Activated CD4-positive, alpha-beta memory T cell treated with anti-CD3 and anti-CD28 coated beads, Interleukin-2, amount 10 ng/mL, durations not matched to agents 7 days and 5 days (primary cell): ENCODE data around the gene COL20A1. TPM values are rescaled to one million over a fixed set of nuclear protein-coding genes. Genes with fewer than 3 reads are reported as not detected.

Experiments
- CTCF ChIA-PET: fragments of 350-600 bp; sonication (Branson Sonifier 250); formaldehyde crosslinking; loops from one replicate; lab custom pipeline; 2021; ENCODE audit warnings: antibody characterized with exemption, inconsistent platforms; lab: Charles Lee
- POLR2A ChIA-PET: fragments of 350-600 bp; sonication (Branson Sonifier 250); formaldehyde crosslinking; loops from one replicate; lab custom pipeline; 2021; ENCODE audit warnings: antibody characterized with exemption; lab: Charles Lee
- DNase-seq: peaks from one replicate; pipeline ENCODE4 v3.0.0-alpha.2; 2020
- H3K27ac Mint-ChIP-seq: one replicate; pipeline ENCODE4 v1.8.0; 2021; ENCODE audit warnings: mild to moderate bottlenecking, mixed read lengths
- H3K27me3 Mint-ChIP-seq: one replicate; pipeline ENCODE4 v1.8.0; 2021; ENCODE audit warnings: mixed read lengths
- H3K36me3 Mint-ChIP-seq: one replicate; pipeline ENCODE4 v1.8.0; 2021; ENCODE audit warnings: low read depth, mixed read lengths
- H3K4me1 Mint-ChIP-seq: one replicate; pipeline ENCODE4 v1.8.0; 2021; ENCODE audit warnings: mixed read lengths
- H3K4me3 Mint-ChIP-seq: one replicate; pipeline ENCODE4 v1.8.0; 2021; ENCODE audit warnings: mild to moderate bottlenecking, mixed read lengths
- H3K9me3 Mint-ChIP-seq: one replicate; pipeline ENCODE4 v1.8.0; 2021; ENCODE audit warnings: mixed read lengths
- total RNA-seq, 2 experiments: library from RNA; stranded (reverse); gene quantifications; one replicate each; pipeline ENCODE4 v1.2.3, GENCODE V29; 2021

COL20A1 gene
- total RNA-seq, 2 experiments from 2014 or later, result not detected

- H3K4me1 Mint-ChIP-seq, result no peaks in the 10 kb centered on the region
Measured at GRCh38 chr20:63320616-63321147, 27.7 kb downstream of the COL20A1 start.

DNA sequence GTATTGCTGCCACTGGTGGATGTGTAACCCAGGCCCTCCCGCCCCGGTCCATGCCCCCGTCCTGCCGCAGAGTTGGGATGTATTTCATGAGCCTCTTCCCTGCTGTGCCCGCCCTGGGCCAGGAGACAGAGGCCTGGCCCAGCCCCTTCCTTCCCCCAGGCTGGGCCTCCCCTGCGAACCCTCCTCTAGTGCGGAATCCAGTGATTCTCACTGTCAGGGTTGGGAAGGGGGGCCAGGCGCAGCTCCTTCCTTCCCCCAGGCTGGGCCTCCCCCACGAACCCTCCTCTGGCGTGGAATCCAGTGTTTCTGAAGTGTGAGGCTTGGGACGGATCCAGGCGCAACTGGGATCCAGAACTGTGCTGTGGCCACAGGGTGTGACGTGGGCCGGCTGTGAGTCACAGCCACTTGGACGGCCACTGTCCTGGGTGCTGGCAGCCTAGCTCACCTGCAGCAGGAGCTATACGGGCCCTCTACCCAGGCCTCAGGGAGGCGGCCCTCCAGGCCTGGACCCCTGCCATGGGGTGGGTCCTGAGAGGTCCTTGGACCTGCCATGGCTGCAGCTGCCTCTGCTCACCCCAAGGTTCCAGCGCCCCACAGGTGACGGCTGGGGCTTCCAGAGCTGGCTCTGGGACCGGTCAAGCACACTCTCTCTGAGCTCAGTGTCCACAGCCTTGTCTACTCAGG, 28.3 kb downstream of the COL20A1 start:
- Mint-ChIP-seq H3K4me1 (no peaks in the 10 kb centered on the region), H3K27ac (no peak overlapping the region), H3K4me3 (no peak overlapping the region), H3K36me3 (no peaks in the 10 kb centered on the region), H3K9me3 (no peaks in the 10 kb centered on the region), H3K27me3 (peaks cover 15% of the 10 kb centered on the region)
- DNase-seq, result no peak
- ChIA-PET POLR2A (no interaction called here), CTCF (no interaction called here)

More at GRCh38 chr20:63320616-63321147, 27.7 kb downstream of the COL20A1 start:
- no peaks in the 10 kb centered on the region for H3K36me3 Mint-ChIP-seq
- no peak for DNase-seq
- H3K27me3 Mint-ChIP-seq, result peaks cover 15% of the 10 kb centered on the region
- ChIA-PET CTCF (no interaction called here), POLR2A (no interaction called here)
- no peak overlapping the region for H3K27ac Mint-ChIP-seq
- no peak overlapping the region for H3K4me3 Mint-ChIP-seq
- H3K9me3 Mint-ChIP-seq, result no peaks in the 10 kb centered on the region

GRCh38 chr20:63322146-63322932, 29.4 kb downstream of the COL20A1 start:
- Mint-ChIP-seq H3K4me3 (no peak overlapping the region), H3K4me1 (peaks cover 2% of the 10 kb centered on the region), H3K36me3 (no peaks in the 10 kb centered on the region), H3K27me3 (peaks cover 15% of the 10 kb centered on the region), H3K9me3 (peaks cover 3% of the 10 kb centered on the region), H3K27ac (no peak overlapping the region)
- ChIA-PET POLR2A (no interaction called here), CTCF (no interaction called here)
- no peak for DNase-seq

GRCh38 chr20:63322933-63323273, 29.9 kb downstream of the COL20A1 start:
- Mint-ChIP-seq H3K9me3 (peaks cover 3% of the 10 kb centered on the region), H3K27me3 (peaks cover 15% of the 10 kb centered on the region), H3K4me3 (no peak overlapping the region), H3K4me1 (peaks cover 2% of the 10 kb centered on the region), H3K27ac (no peak overlapping the region), H3K36me3 (no peaks in the 10 kb centered on the region)
- ChIA-PET POLR2A (no interaction called here), CTCF (no interaction called here)
- DNase-seq, result no peak

GRCh38 chr20:63323357-63323981, 30.5 kb downstream of the COL20A1 start:
- CTCF ChIA-PET, result no interaction called here
- Mint-ChIP-seq H3K9me3 (peaks cover 3% of the 10 kb centered on the region), H3K36me3 (no peaks in the 10 kb centered on the region), H3K27me3 (peaks cover 15% of the 10 kb centered on the region), H3K4me1 (peaks cover 2% of the 10 kb centered on the region), H3K4me3 (no peak overlapping the region), H3K27ac (no peak overlapping the region)
- DNase-seq, result no peak
- POLR2A ChIA-PET, result no interaction called here

DNA sequence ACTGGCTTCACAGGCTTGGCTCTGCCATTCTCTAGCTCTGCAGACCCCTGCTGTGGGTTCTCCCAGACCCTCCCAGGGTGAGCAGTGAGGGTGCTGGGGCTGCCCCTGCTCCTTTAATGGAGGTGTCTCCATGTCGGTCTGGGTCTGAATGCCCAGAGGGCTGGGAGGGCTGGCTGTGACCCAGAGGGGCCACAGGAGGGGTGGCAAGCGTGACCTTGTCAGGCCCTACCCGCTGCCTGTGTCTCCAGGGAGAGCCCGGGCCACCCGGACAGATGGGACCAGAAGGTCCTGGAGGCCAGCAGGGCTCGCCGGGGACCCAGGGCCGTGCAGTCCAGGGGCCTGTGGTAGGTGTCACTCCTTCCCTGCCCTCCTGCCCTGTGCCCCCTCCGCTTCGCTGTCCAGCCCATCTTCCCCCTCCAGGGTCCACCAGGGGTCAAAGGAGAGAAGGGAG, 32.1 kb downstream of the COL20A1 start:
- DNase-seq, result no peak
- CTCF ChIA-PET, result no interaction called here
- no peak overlapping the region for H3K27ac Mint-ChIP-seq
- H3K9me3 Mint-ChIP-seq, result peaks cover 3% of the 10 kb centered on the region
- peaks cover 15% of the 10 kb centered on the region for H3K27me3 Mint-ChIP-seq
- H3K4me1 Mint-ChIP-seq, result peaks cover 2% of the 10 kb centered on the region
- no peaks in the 10 kb centered on the region for H3K36me3 Mint-ChIP-seq
- no peak overlapping the region for H3K4me3 Mint-ChIP-seq
- POLR2A ChIA-PET, result no interaction called here

DNA sequence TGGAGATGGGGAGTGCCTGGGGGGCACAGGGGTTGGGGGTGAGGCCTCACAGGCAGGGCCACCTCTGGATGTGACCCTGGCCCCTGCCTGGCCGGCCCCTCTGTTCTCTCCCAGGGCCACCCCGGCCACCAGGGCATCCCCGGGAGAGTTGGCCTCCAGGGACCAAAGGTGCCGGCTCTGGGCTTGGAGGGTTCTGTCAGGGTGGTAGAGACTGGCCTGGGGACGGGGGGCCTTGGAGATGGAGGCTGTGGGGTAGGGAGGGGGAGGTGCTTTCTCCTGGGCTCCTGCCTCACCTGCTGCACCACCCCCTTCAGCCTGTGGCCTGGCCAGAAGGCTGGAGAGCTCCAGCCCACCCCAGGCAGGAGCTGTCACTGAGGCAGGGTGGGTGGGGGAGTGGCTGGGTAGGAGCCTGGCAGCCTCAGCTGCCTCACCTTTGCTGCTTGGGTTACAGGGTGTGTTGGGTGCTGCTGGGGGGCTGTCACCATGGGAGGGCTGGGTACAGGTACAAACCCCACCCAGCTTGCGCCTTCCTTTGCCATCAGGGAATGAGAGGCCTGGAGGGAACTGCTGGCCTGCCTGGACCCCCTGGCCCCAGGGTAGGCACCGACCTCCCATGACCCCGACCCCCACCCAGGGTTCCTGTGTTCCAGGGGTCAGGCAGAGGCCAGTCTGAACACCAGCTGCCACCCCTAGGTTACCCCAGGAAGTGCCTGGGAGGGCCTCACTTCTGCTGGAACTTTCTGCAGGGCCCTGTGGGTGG, 32.7 kb downstream of the COL20A1 start:
- H3K27ac Mint-ChIP-seq, result peak overlapping the region; percentile 83
- H3K9me3 Mint-ChIP-seq, result peaks cover 3% of the 10 kb centered on the region
- ChIA-PET CTCF (interaction anchor here (0.6 kb wide), 1 partner anchor 110 kb away, joined by 3 read pairs; no protein-coding TSS in a partner anchor), POLR2A (no interaction called here)
- H3K4me3 Mint-ChIP-seq, result no peak overlapping the region
- no peak for DNase-seq
- peaks cover 15% of the 10 kb centered on the region for H3K27me3 Mint-ChIP-seq
- H3K4me1 Mint-ChIP-seq, result peaks cover 2% of the 10 kb centered on the region
- H3K36me3 Mint-ChIP-seq, result no peaks in the 10 kb centered on the region

GRCh38 chr20:63326314-63327230, 33.6 kb downstream of the COL20A1 start:
- H3K9me3 Mint-ChIP-seq, result peaks cover 5% of the 10 kb centered on the region
- peaks cover 15% of the 10 kb centered on the region for H3K27me3 Mint-ChIP-seq
- H3K27ac Mint-ChIP-seq, result peak overlapping the region; percentile 83
- no peaks in the 10 kb centered on the region for H3K36me3 Mint-ChIP-seq
- CTCF ChIA-PET, result interaction anchor here (0.6 kb wide), 1 partner anchor 110 kb away, joined by 3 read pairs; no protein-coding TSS in a partner anchor
- H3K4me3 Mint-ChIP-seq, result no peak overlapping the region
- peaks cover 2% of the 10 kb centered on the region for H3K4me1 Mint-ChIP-seq
- POLR2A ChIA-PET, result no interaction called here
- no peak for DNase-seq

- H3K36me3 Mint-ChIP-seq, result no peaks in the 10 kb centered on the region
- H3K4me1 Mint-ChIP-seq, result peaks cover 2% of the 10 kb centered on the region
- no peak overlapping the region for H3K4me3 Mint-ChIP-seq
- POLR2A ChIA-PET, result no interaction called here
- peak overlapping the region; percentile 83 for H3K27ac Mint-ChIP-seq
- CTCF ChIA-PET, result no interaction called here
- DNase-seq, result no peak
- H3K9me3 Mint-ChIP-seq, result peaks cover 12% of the 10 kb centered on the region
- peaks cover 15% of the 10 kb centered on the region for H3K27me3 Mint-ChIP-seq
Measured at GRCh38 chr20:63327231-63327745, 34.3 kb downstream of the COL20A1 start.

DNA sequence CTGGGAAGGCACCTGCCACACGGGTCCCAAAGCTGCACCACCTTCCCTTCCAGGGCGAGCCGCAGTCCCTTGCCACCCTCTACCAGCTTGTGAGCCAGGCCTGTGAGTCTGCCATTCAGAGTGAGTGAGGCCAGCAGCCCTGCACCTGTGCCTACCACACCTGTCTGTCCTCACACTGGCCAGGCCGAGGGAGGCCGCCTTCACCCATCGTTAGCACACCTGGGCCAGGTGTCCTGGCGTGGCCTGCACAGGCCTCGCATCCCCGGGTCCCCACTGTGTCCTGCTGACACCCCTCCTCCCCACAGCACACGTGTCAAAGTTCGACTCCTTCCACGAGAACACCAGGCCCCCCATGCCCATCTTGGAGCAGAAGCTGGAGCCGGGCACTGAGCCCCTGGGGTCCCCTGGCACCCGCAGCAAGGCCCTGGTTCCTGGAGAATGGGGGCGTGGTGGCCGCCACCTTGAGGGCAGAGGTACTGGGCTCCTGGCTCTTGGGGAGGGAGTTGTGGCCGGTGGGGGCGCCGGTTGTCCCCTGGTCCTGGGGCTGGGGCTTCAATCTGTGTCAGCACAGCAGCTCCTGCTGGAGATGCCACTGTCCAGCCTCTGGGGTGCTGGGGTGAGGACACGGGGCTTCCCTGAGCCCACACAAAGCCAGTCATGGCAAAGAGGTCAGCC, 35.2 kb downstream of the COL20A1 start:
- H3K27me3 Mint-ChIP-seq, result peaks cover 10% of the 10 kb centered on the region
- peak overlapping the region; percentile 53 for H3K27ac Mint-ChIP-seq
- peaks cover 2% of the 10 kb centered on the region for H3K4me1 Mint-ChIP-seq
- H3K36me3 Mint-ChIP-seq, result no peaks in the 10 kb centered on the region
- no peak for DNase-seq
- H3K4me3 Mint-ChIP-seq, result no peak overlapping the region
- ChIA-PET CTCF (no interaction called here), POLR2A (no interaction called here)
- peaks cover 12% of the 10 kb centered on the region for H3K9me3 Mint-ChIP-seq

DNA sequence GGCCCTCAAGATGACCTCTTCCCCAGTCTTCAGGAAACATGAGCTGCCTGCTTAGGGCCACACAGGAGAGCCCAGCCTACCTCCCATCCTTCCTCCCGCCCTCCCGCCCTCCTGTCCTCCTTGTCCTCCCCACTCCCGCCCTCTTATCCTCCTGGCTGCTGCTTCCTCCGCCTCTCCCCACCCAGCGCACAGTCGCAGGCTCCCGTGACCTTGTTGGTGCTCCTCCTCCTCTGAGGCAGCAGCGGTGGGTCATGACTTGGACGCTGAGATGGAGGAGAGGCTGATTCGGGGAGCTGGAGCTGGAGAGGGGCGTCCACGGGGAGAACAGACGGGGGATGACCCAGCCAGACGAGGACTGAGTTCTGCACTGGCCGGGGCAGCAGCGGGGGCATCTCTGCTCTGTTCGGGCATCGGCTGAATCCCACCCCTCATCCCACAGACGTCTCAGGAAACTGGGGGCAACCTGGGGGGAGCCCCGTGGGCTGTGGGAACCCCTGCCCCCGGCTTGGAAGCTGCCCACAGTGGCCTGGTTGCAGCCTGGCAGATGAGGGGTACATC, 35.8 kb downstream of the COL20A1 start:
- Mint-ChIP-seq H3K4me1 (peaks cover 2% of the 10 kb centered on the region), H3K27me3 (peaks cover 5% of the 10 kb centered on the region), H3K9me3 (peaks cover 16% of the 10 kb centered on the region), H3K4me3 (no peak overlapping the region), H3K36me3 (no peaks in the 10 kb centered on the region), H3K27ac (no peak overlapping the region)
- ChIA-PET POLR2A (no interaction called here), CTCF (no interaction called here)
- DNase-seq, result no peak
